GM19438 (cell line): Measurements from ENCODE around the gene NOL4L.

Source experiments
- ATAC-seq: cut with Tn5 transposase; IDR thresholded peaks from one replicate; pipeline ENCODE4 v1.9.1; 2021; ENCODE audit warnings: low read depth; ENCODE audit not compliant: unreplicated experiment

Gene NOL4L

GRCh38 chr20:32488066-32488838 lies 96.9 kb downstream of the NOL4L start:
- ATAC-seq, result no peak

GRCh38 chr20:32487381-32487780 lies 97.8 kb downstream of the NOL4L start:
- no peak for ATAC-seq

- ATAC-seq, result no peak
These were observed 99.2 kb downstream of the NOL4L start for GRCh38 chr20:32485770-32486478.

- ATAC-seq, result no peak
These were observed 100.0 kb downstream of the NOL4L start for GRCh38 chr20:32484958-32485769.

GRCh38 chr20:32484225-32484957 lies 100.7 kb downstream of the NOL4L start:
- ATAC-seq, result no peak

GRCh38 chr20:32483351-32484224 lies 101.5 kb downstream of the NOL4L start:
- no peak for ATAC-seq

GRCh38 chr20:32482442-32483261 lies 102.5 kb downstream of the NOL4L start:
- no peak for ATAC-seq

- ATAC-seq, result no peak
These were observed 103.0 kb downstream of the NOL4L start for GRCh38 chr20:32482143-32482441.

GRCh38 chr20:32481311-32482142 lies 103.6 kb downstream of the NOL4L start:
- no peak for ATAC-seq

GRCh38 chr20:32480371-32481241 lies 104.5 kb downstream of the NOL4L start:
- ATAC-seq, result no peak

- no peak for ATAC-seq
These were observed 105.4 kb downstream of the NOL4L start for GRCh38 chr20:32479697-32480171.

GRCh38 chr20:32479012-32479411 lies 106.1 kb downstream of the NOL4L start:
- no peak for ATAC-seq

- ATAC-seq, result no peak
These were observed 106.6 kb downstream of the NOL4L start for GRCh38 chr20:32478576-32478975.

GRCh38 chr20:32477594-32478512 lies 107.3 kb downstream of the NOL4L start:
- no peak for ATAC-seq

GRCh38 chr20:32476684-32477593 lies 108.2 kb downstream of the NOL4L start:
- ATAC-seq, result no peak
